ENCODE results near the gene KERA.
"Not testable (repeated sequence)": the region's sequence is repeated elsewhere in the genome, so short reads cannot be mapped to it uniquely, and the experiment has no call there.

The KERA gene

GRCh38 chr12:91057368-91058165, at the start of gene KERA:
TSS of gene KERA (minus strand) at chr12:91058024. CDS start at chr12:91056281, 1,743 bp downstream.
- no peak for DNase-seq (ENCODE audit: low read depth in 2 of 2)

GRCh38 chr12:91106283-91106682, 48.5 kb upstream of the KERA start:
- DNase-seq (ENCODE audit: low read depth in 2 of 2): no peak

- no peak for DNase-seq (ENCODE audit: low read depth in 2 of 2)
Observed at GRCh38 chr12:91105807-91106206, 48.0 kb upstream of the KERA start.

- no peak for DNase-seq (ENCODE audit: low read depth in 2 of 2)
Observed at GRCh38 chr12:91104812-91105466, 47.1 kb upstream of the KERA start.

GRCh38 chr12:91103624-91104023, 45.8 kb upstream of the KERA start:
- DNase-seq (ENCODE audit: low read depth in 2 of 2): no peak

- no peak for DNase-seq (ENCODE audit: low read depth in 2 of 2)
Observed at GRCh38 chr12:91103101-91103500, 45.3 kb upstream of the KERA start.

- no peak for DNase-seq (ENCODE audit: low read depth in 2 of 2)
Observed at GRCh38 chr12:91100906-91101305, 43.1 kb upstream of the KERA start.

- DNase-seq (ENCODE audit: low read depth in 2 of 2): no peak
Observed at GRCh38 chr12:91099836-91100235, 42.0 kb upstream of the KERA start.

GRCh38 chr12:91099341-91099740, 41.5 kb upstream of the KERA start:
- DNase-seq (ENCODE audit: low read depth in 2 of 2): no peak

GRCh38 chr12:91098941-91099340, 41.1 kb upstream of the KERA start:
- DNase-seq (ENCODE audit: low read depth in 2 of 2): no peak

- no peak for DNase-seq (ENCODE audit: low read depth in 2 of 2)
Observed at GRCh38 chr12:91098461-91098860, 40.6 kb upstream of the KERA start.

- no peak for DNase-seq (ENCODE audit: low read depth in 2 of 2)
Observed at GRCh38 chr12:91094957-91095356, 37.1 kb upstream of the KERA start.

GRCh38 chr12:91094032-91094662, 36.3 kb upstream of the KERA start:
- no peak for DNase-seq (ENCODE audit: low read depth in 2 of 2)

GRCh38 chr12:91093341-91093740, 35.5 kb upstream of the KERA start:
- DNase-seq (ENCODE audit: low read depth in 2 of 2): no peak

GRCh38 chr12:91091916-91092715, 34.3 kb upstream of the KERA start:
- DNase-seq (ENCODE audit: low read depth in 2 of 2): no peak

GRCh38 chr12:91089953-91090352, 32.1 kb upstream of the KERA start:
- not testable (repeated sequence) for DNase-seq (ENCODE audit: low read depth in 2 of 2)

- DNase-seq (ENCODE audit: low read depth in 2 of 2): no peak
Observed at GRCh38 chr12:91080041-91080440, 22.2 kb upstream of the KERA start.

- DNase-seq (ENCODE audit: low read depth in 2 of 2): no peak
Observed at GRCh38 chr12:91078501-91078900, 20.7 kb upstream of the KERA start.

GRCh38 chr12:91077228-91077954, 19.6 kb upstream of the KERA start:
- DNase-seq (ENCODE audit: low read depth in 2 of 2): no peak

- no peak for DNase-seq (ENCODE audit: low read depth in 2 of 2)
Observed at GRCh38 chr12:91074851-91075250, 17.0 kb upstream of the KERA start.

- no peak for DNase-seq (ENCODE audit: low read depth in 2 of 2)
Observed at GRCh38 chr12:91074154-91074709, 16.4 kb upstream of the KERA start.

Data from stimulated activated CD4-positive, alpha-beta T cell treated with anti-CD3 and anti-CD28 coated beads, Interleukin-15, amount 100 ng/mL, for 48 hours (primary cell).